ENCODE results near the gene ACIN1. TPM values are rescaled to one million over a fixed set of nuclear protein-coding genes. Genes with fewer than 3 reads are reported as not detected.

The ACIN1 gene
- total RNA-seq, 1 donor from 2014 or later: 64.6 TPM

GRCh38 chr14:23122086-23122485, 27.1 kb upstream of the ACIN1 start:
- Histone ChIP-seq H3K9me3 (replicated peaks) (no peaks in the 10 kb centered on the region), H3K27me3 (ENCODE audit: low read depth) (peaks cover 7% of the 10 kb centered on the region), H3K27ac (replicated peaks) (peak overlapping the region; percentile 47), H3K4me1 (peaks cover 27% of the 10 kb centered on the region), H3K36me3 (no peaks in the 10 kb centered on the region), H3K4me3 (no peak overlapping the region)
- DNase-seq: no peak
- intact Hi-C loops (cut with micrococcal nuclease): loop anchor here (5.0 kb wide), 1 partner anchor 65 kb away; no protein-coding TSS in a partner anchor
- TF ChIP-seq, protein P1, sequence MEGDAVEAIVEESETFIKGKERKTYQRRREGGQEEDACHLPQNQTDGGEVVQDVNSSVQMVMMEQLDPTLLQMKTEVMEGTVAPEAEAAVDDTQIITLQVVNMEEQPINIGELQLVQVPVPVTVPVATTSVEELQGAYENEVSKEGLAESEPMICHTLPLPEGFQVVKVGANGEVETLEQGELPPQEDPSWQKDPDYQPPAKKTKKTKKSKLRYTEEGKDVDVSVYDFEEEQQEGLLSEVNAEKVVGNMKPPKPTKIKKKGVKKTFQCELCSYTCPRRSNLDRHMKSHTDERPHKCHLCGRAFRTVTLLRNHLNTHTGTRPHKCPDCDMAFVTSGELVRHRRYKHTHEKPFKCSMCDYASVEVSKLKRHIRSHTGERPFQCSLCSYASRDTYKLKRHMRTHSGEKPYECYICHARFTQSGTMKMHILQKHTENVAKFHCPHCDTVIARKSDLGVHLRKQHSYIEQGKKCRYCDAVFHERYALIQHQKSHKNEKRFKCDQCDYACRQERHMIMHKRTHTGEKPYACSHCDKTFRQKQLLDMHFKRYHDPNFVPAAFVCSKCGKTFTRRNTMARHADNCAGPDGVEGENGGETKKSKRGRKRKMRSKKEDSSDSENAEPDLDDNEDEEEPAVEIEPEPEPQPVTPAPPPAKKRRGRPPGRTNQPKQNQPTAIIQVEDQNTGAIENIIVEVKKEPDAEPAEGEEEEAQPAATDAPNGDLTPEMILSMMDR (IDR thresholded peaks at IDR 0.05; ENCODE audit: borderline replicate concordance): no peak

DNA sequence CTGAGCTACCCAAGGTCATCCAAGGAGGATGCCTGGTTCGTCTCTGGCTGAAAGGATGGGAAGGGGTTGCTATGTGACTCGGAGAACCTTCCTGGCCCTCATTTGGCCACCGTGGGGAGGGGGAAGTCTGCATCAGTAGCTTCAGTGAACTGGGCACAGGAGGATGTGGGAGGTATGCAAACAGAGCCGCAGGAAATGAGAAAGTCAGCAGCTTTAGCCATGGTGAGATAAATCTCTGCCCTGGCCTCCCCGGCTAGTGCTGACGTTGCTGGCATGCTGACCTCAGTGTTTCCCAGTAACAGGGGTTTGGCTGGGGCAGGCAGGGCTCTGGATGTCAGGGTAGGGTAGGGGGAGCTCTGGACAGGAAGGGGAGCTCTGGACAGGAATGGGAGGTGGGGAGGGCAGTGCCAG, 26.4 kb upstream of the ACIN1 start:
- Histone ChIP-seq H3K27me3 (ENCODE audit: low read depth) (peaks cover 11% of the 10 kb centered on the region), H3K4me1 (peaks cover 27% of the 10 kb centered on the region), H3K4me3 (no peak overlapping the region), H3K36me3 (no peaks in the 10 kb centered on the region), H3K27ac (replicated peaks) (peak overlapping the region; percentile 47), H3K9me3 (replicated peaks) (no peaks in the 10 kb centered on the region)
- DNase-seq: no peak
- intact Hi-C loops (cut with micrococcal nuclease): loop anchor here (5.0 kb wide), 1 partner anchor 66 kb away; no protein-coding TSS in a partner anchor
- TF ChIP-seq, protein P1 (IDR thresholded peaks at IDR 0.05; ENCODE audit: borderline replicate concordance): no peak

GRCh38 chr14:23120541-23121251, 25.8 kb upstream of the ACIN1 start:
- Histone ChIP-seq H3K27ac (replicated peaks) (peak overlapping the region; percentile 47), H3K36me3 (no peaks in the 10 kb centered on the region), H3K4me1 (peaks cover 22% of the 10 kb centered on the region), H3K9me3 (replicated peaks) (no peaks in the 10 kb centered on the region), H3K4me3 (no peak overlapping the region), H3K27me3 (ENCODE audit: low read depth) (peaks cover 18% of the 10 kb centered on the region)
- TF ChIP-seq, protein P1 (IDR thresholded peaks at IDR 0.05; ENCODE audit: borderline replicate concordance): peak; percentile 100
- peak; percentile 87 for DNase-seq
- intact Hi-C loops (cut with micrococcal nuclease): loop anchor here (5.0 kb wide), 1 partner anchor 67 kb away; no protein-coding TSS in a partner anchor

- TF ChIP-seq, protein P1 (IDR thresholded peaks at IDR 0.05; ENCODE audit: borderline replicate concordance): no peak
- Histone ChIP-seq H3K27me3 (ENCODE audit: low read depth) (peaks cover 29% of the 10 kb centered on the region), H3K36me3 (no peaks in the 10 kb centered on the region), H3K9me3 (replicated peaks) (no peaks in the 10 kb centered on the region), H3K4me3 (no peak overlapping the region), H3K4me1 (peaks cover 21% of the 10 kb centered on the region), H3K27ac (replicated peaks) (peak overlapping the region; percentile 18)
- intact Hi-C loops (cut with micrococcal nuclease): loop anchor here (5.0 kb wide), 1 partner anchor 68 kb away; no protein-coding TSS in a partner anchor
- DNase-seq: no peak
These were observed 24.7 kb upstream of the ACIN1 start for GRCh38 chr14:23119363-23120327.
